ENCODE measurements around the gene TENM4. TPM values are rescaled to one million over a fixed set of nuclear protein-coding genes. Genes with fewer than 3 reads are reported as not detected.

Gene TENM4
- total and polyA plus RNA-seq, 2 of the 8 experiments (the other 6 are each of a cell fraction or from before 2014, with no cell fraction given) = 3.5 to 7.2 TPM

- TF ChIP-seq JUND (IDR thresholded peaks at IDR 0.05; ENCODE audit: low read length) = no peak
- TF ChIP-seq SP4 (IDR thresholded peaks at IDR 0.05; ENCODE audit: low read length) = no peak
Measured at GRCh38 chr11:79129702-79130101, 311.1 kb downstream of the TENM4 start (continued).
